Activated CD8-positive, alpha-beta memory T cell treated with anti-CD3 and anti-CD28 coated beads for 4 hours (primary cell): Measurements from ENCODE around the gene RSPRY1.

Source experiments
- DNase-seq, 2 donors: peaks; one replicate each; pipeline ENCODE4 v3.0.0-alpha.2; 2020; ENCODE audit warnings: low read depth in 2 of 2

The RSPRY1 gene

GRCh38 chr16:57152096-57153093 is 33.7 kb upstream of the RSPRY1 start:
- no peak for DNase-seq

GRCh38 chr16:57153841-57154240 is 32.3 kb upstream of the RSPRY1 start:
- DNase-seq = no peak

GRCh38 chr16:57155702-57156350 is 30.3 kb upstream of the RSPRY1 start:
- no peak for DNase-seq

GRCh38 chr16:57156351-57156703 is 29.8 kb upstream of the RSPRY1 start:
- DNase-seq = no peak

- DNase-seq = no peak
These were observed 28.6 kb upstream of the RSPRY1 start for GRCh38 chr16:57157533-57157932.

GRCh38 chr16:57159447-57159846 is 26.7 kb upstream of the RSPRY1 start:
- DNase-seq = no peak

GRCh38 chr16:57163842-57164241 is 22.3 kb upstream of the RSPRY1 start:
- no peak for DNase-seq

GRCh38 chr16:57165483-57165882 is 20.6 kb upstream of the RSPRY1 start:
- DNase-seq = no peak

- no peak for DNase-seq
These were observed 20.2 kb upstream of the RSPRY1 start for GRCh38 chr16:57165938-57166337.

- no peak for DNase-seq
These were observed 19.7 kb upstream of the RSPRY1 start for GRCh38 chr16:57166451-57166850.

GRCh38 chr16:57166951-57167350 is 19.2 kb upstream of the RSPRY1 start:
- DNase-seq = no peak

GRCh38 chr16:57167538-57167937 is 18.6 kb upstream of the RSPRY1 start:
- no peak for DNase-seq

- no peak for DNase-seq
These were observed 18.2 kb upstream of the RSPRY1 start for GRCh38 chr16:57167953-57168352.

GRCh38 chr16:57169327-57169726 is 16.8 kb upstream of the RSPRY1 start:
- DNase-seq = no peak

GRCh38 chr16:57172721-57173290 is 13.3 kb upstream of the RSPRY1 start:
- DNase-seq = no peak

GRCh38 chr16:57175896-57176295 is 10.2 kb upstream of the RSPRY1 start:
- DNase-seq = no peak

GRCh38 chr16:57178196-57178595 is 7.9 kb upstream of the RSPRY1 start:
- no peak for DNase-seq

- DNase-seq = no peak
These were observed 7.3 kb upstream of the RSPRY1 start for GRCh38 chr16:57178793-57179212.

GRCh38 chr16:57179215-57179828 is 6.8 kb upstream of the RSPRY1 start:
- DNase-seq = no peak

GRCh38 chr16:57184113-57184512 is 2.0 kb upstream of the RSPRY1 start:
- DNase-seq = no peak

GRCh38 chr16:57184887-57185445 is 1.2 kb upstream of the RSPRY1 start:
- no peak for DNase-seq

- DNase-seq = no peak
These were observed 634 bp upstream of the RSPRY1 start for GRCh38 chr16:57185446-57185944.
